GM12872 (cell line): ENCODE measurements around the gene AKT1S1.

Source experiments
- TF ChIP-seq, protein P1 (sequence below): IDR thresholded peaks from 3 replicates; pipeline ENCODE4 v1.5.1; 2011; ENCODE audit warnings: low read depth, mild to moderate bottlenecking, low read length, moderate library complexity; ENCODE audit not compliant: insufficient read depth

The AKT1S1 gene

GRCh38 chr19:49911381-49912145, 34.4 kb upstream of the AKT1S1 start:
- TF ChIP-seq, protein P1, sequence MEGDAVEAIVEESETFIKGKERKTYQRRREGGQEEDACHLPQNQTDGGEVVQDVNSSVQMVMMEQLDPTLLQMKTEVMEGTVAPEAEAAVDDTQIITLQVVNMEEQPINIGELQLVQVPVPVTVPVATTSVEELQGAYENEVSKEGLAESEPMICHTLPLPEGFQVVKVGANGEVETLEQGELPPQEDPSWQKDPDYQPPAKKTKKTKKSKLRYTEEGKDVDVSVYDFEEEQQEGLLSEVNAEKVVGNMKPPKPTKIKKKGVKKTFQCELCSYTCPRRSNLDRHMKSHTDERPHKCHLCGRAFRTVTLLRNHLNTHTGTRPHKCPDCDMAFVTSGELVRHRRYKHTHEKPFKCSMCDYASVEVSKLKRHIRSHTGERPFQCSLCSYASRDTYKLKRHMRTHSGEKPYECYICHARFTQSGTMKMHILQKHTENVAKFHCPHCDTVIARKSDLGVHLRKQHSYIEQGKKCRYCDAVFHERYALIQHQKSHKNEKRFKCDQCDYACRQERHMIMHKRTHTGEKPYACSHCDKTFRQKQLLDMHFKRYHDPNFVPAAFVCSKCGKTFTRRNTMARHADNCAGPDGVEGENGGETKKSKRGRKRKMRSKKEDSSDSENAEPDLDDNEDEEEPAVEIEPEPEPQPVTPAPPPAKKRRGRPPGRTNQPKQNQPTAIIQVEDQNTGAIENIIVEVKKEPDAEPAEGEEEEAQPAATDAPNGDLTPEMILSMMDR = no peak

DNA sequence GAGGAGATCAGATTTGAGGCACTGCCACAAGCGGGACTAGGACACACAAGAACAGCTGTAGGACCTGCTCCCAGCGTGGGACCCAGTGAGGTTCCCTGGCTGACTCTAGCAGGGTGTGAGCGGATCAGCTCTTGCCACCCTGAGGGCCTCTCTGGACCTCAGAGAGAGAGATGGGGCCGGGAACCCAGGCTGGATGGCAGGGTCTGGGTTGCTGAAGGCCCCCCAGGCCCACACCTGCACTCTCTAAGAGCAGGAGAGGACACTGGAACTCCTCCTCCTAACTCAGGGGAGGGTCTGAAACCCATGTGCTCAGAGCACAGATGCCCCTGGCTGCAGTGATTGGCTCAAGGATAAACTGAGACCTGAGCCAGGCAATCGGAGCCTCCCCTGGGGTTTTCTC, 33.0 kb upstream of the AKT1S1 start:
- TF ChIP-seq, protein P1 = no peak

DNA sequence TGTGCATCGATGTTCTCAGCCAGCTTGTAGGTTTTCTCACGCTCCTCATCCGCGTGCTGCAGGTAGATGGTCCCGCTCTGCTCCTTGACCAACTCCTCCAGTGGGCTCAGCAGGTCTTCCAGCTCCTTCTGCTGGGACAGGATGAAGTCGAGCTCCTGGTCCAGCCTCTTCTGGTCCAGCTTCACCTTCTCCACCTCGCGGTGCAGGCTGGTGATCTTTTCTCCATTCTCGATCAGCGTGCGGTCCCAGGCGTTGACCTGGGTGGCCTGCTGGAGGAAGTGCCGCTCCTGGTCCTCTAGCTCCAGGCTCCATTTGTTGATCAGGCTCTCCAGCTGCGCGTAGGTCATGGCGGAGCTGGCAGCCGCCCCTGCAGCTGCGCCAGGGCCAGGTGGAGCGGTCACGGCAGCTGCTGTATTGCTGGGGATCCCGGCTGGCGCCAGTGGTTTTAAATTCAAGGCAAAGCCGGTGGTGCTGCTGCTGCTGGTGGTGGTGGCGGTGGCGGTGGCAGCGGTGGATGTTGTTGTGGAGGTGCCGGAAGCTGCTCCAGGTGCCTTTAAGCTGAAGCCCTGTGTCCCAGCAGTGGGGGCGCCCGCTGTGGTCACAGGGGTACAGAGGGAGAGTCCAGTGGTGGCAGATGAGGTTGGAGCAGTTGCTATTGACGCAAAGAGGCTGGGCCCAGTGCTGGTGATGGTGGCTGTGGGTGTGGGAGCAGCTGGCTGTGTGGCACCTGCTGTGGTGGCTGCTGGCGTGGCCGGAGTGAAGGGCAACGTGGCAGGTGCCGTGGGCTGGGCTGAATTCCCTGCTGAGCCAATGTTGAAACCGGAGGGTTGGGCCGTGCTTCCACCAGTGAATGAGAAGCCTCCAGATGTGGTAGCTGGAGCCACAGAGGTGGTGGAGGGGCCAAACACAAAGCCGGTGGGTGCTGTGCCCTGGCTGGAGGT, 31.6 kb upstream of the AKT1S1 start:
- TF ChIP-seq, protein P1 = no peak

GRCh38 chr19:49907745-49908446, 30.7 kb upstream of the AKT1S1 start:
- TF ChIP-seq, protein P1 = no peak

DNA sequence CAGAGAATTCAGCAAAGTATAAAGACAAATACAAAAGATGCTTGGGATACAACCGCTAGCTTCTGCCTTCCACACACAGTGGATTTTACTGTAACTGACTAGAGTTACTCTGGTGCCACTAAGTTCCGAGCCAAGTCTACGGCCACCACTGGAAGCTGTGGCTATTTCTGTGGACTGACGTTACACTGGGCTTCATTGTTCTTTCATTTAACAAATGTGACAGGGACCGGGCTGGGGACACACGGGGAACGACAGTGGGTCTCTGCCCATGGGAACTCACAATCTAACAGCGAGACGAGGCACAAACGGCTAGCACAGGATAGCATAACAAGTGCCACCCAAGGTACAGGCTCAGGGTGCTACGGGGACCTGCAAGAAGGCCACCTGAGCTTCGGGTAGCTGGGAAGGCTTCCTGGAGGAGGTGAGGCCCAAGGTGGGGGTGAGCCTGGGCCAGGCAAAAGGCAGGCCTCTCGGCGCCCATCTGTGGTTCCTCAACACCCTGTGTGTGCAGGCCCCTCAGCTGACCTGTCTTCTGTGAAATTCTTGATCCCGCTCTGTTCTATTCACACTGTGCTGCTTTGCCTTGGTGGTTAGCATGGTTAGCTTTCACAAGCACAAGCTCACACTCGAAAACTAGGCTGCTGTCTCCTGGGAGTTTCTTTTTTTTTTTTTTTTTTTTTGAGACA, 29.9 kb upstream of the AKT1S1 start:
- TF ChIP-seq, protein P1 = no peak

DNA sequence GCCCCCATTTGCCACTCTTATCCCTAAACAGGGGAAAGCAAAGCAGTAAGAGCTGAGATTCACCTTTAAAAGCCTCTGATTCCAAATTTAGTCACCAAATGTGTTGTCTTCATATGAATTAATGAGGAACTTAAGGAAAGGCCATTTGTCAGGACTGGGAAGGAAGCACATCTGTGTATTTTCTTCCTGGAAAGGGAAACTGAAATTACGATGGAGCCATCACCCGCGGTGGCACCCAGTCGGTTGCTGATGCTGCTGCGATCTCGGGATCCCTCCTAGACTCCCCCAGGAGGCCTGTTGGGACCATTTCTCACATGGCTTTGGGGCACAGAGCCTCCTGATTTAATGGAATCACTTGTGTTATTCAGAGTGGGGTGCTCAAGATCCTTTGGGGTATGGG, 27.0 kb upstream of the AKT1S1 start:
- TF ChIP-seq, protein P1 = no peak
